Activated CD8-positive, alpha-beta memory T cell treated with anti-CD3 and anti-CD28 coated beads for 24 hours (primary cell): ENCODE data around the gene MMP10.
A peak's percentile ranks its signal among the peaks of the same experiment; 100 is the strongest.
"Not testable (repeated sequence)": the region's sequence is repeated elsewhere in the genome, so short reads cannot be mapped to it uniquely, and the experiment has no call there.

ENCODE experiments used
- DNase-seq: peaks from one replicate; pipeline ENCODE4 v3.0.0-alpha.2; 2020

MMP10 gene

GRCh38 chr11:102781676-102782075, 1.2 kb upstream of the MMP10 start:
- no peak for DNase-seq

GRCh38 chr11:102776454-102776853, 4.0 kb downstream of the MMP10 start:
- DNase-seq, result no peak

GRCh38 chr11:102773386-102773785, 7.0 kb downstream of the MMP10 start:
- no peak for DNase-seq

GRCh38 chr11:102771351-102771750, 9.1 kb downstream of the MMP10 start:
- DNase-seq, result no peak

- DNase-seq, result no peak
Measured at GRCh38 chr11:102770191-102770590, 10.2 kb downstream of the MMP10 start.

- DNase-seq, result no peak
Measured at GRCh38 chr11:102767800-102768199, 12.6 kb downstream of the MMP10 start.

GRCh38 chr11:102763440-102763839, 17.0 kb downstream of the MMP10 start:
- no peak for DNase-seq

- DNase-seq, result no peak
Measured at GRCh38 chr11:102762361-102762767, 18.1 kb downstream of the MMP10 start.

GRCh38 chr11:102761646-102762238, 18.7 kb downstream of the MMP10 start:
- no peak for DNase-seq

- no peak for DNase-seq
Measured at GRCh38 chr11:102760344-102761035, 19.9 kb downstream of the MMP10 start.

- no peak for DNase-seq
Measured at GRCh38 chr11:102757823-102758549, 22.4 kb downstream of the MMP10 start.

GRCh38 chr11:102753267-102753666, 27.2 kb downstream of the MMP10 start:
- no peak for DNase-seq

- no peak for DNase-seq
Measured at GRCh38 chr11:102751673-102752072, 28.8 kb downstream of the MMP10 start.

GRCh38 chr11:102749101-102749722, 31.2 kb downstream of the MMP10 start:
- no peak for DNase-seq

GRCh38 chr11:102746746-102747578, 33.5 kb downstream of the MMP10 start:
- DNase-seq, result not testable (repeated sequence)

GRCh38 chr11:102734650-102735049, 45.8 kb downstream of the MMP10 start:
- DNase-seq, result no peak

GRCh38 chr11:102733232-102733875, 47.1 kb downstream of the MMP10 start:
- peak; percentile 59 for DNase-seq

GRCh38 chr11:102730944-102731343, 49.5 kb downstream of the MMP10 start:
- not testable (repeated sequence) for DNase-seq

- no peak for DNase-seq
Measured at GRCh38 chr11:102729849-102730815, 50.3 kb downstream of the MMP10 start.

- DNase-seq, result no peak
Measured at GRCh38 chr11:102727890-102728289, 52.5 kb downstream of the MMP10 start.
